HUES6 (cell line): ENCODE results near the gene SARNP.
"Not testable (repeated sequence)": the region's sequence is repeated elsewhere in the genome, so short reads cannot be mapped to it uniquely, and the experiment has no call there.

Source experiments
- H3K27ac ChIP-seq: 2 replicates; pipeline ENCODE4 v1.7.0; 2013; ENCODE audit warnings: low read depth, mild to moderate bottlenecking, low read length, inconsistent platforms
- H3K27me3 ChIP-seq: 2 replicates; pipeline ENCODE4 v1.6.1; 2013; ENCODE audit warnings: low read length; ENCODE audit not compliant: control insufficient read depth, insufficient read depth
- H3K36me3 ChIP-seq: 2 replicates; pipeline ENCODE4 v1.6.1; 2013; ENCODE audit warnings: low read length; ENCODE audit not compliant: control insufficient read depth, insufficient read depth
- H3K4me1 ChIP-seq: 2 replicates; pipeline ENCODE4 v1.6.1; 2013; ENCODE audit warnings: low read length; ENCODE audit not compliant: control insufficient read depth, insufficient read depth
- H3K4me3 ChIP-seq: 2 replicates; pipeline ENCODE4 v1.5.1; 2013; ENCODE audit warnings: low read depth, low read length
- H3K9ac ChIP-seq: one replicate; pipeline ENCODE4 v1.6.1; 2013; ENCODE audit warnings: mild to moderate bottlenecking, low read length
- H3K9me3 ChIP-seq: 2 replicates; pipeline ENCODE4 v1.6.1; 2013; ENCODE audit warnings: low read depth, low read length; ENCODE audit not compliant: control insufficient read depth, insufficient read depth

Gene SARNP

GRCh38 chr12:55789893-55790292 lies 27.6 kb downstream of the SARNP start:
- no peaks in the 10 kb centered on the region for H3K9me3 ChIP-seq
- H3K36me3 ChIP-seq, result peaks cover 88% of the 10 kb centered on the region
- no peaks in the 10 kb centered on the region for H3K4me1 ChIP-seq
- H3K4me3 ChIP-seq, result no peak overlapping the region
- no peak overlapping the region for H3K27ac ChIP-seq
- H3K9ac ChIP-seq, result no peak overlapping the region
- no peaks in the 10 kb centered on the region for H3K27me3 ChIP-seq

- Histone ChIP-seq H3K4me1 (no peaks in the 10 kb centered on the region), H3K9ac (no peak overlapping the region), H3K27ac (no peak overlapping the region), H3K36me3 (peaks cover 89% of the 10 kb centered on the region), H3K4me3 (no peak overlapping the region), H3K27me3 (no peaks in the 10 kb centered on the region), H3K9me3 (no peaks in the 10 kb centered on the region)
Measured at GRCh38 chr12:55789171-55789570, 28.4 kb downstream of the SARNP start.

GRCh38 chr12:55788546-55788945 lies 29.0 kb downstream of the SARNP start:
- H3K27ac ChIP-seq, result no peak overlapping the region
- no peaks in the 10 kb centered on the region for H3K27me3 ChIP-seq
- no peak overlapping the region for H3K9ac ChIP-seq
- H3K4me3 ChIP-seq, result no peak overlapping the region
- peaks cover 89% of the 10 kb centered on the region for H3K36me3 ChIP-seq
- H3K4me1 ChIP-seq, result no peaks in the 10 kb centered on the region
- no peaks in the 10 kb centered on the region for H3K9me3 ChIP-seq

GRCh38 chr12:55780685-55781084 lies 36.8 kb downstream of the SARNP start:
- H3K9ac ChIP-seq, result no peak overlapping the region
- no peaks in the 10 kb centered on the region for H3K27me3 ChIP-seq
- no peaks in the 10 kb centered on the region for H3K4me1 ChIP-seq
- H3K27ac ChIP-seq, result no peak overlapping the region
- peaks cover 91% of the 10 kb centered on the region for H3K36me3 ChIP-seq
- H3K4me3 ChIP-seq, result no peak overlapping the region
- H3K9me3 ChIP-seq, result no peaks in the 10 kb centered on the region

- H3K36me3 ChIP-seq, result peaks cover 72% of the 10 kb centered on the region
Measured at GRCh38 chr12:55777856-55778255, 39.7 kb downstream of the SARNP start.

GRCh38 chr12:55771736-55772135 lies 45.8 kb downstream of the SARNP start:
- Histone ChIP-seq H3K4me1 (no peaks in the 10 kb centered on the region), H3K9ac (no peak overlapping the region), H3K36me3 (peaks cover 64% of the 10 kb centered on the region), H3K4me3 (no peak overlapping the region), H3K27ac (no peak overlapping the region), H3K9me3 (no peaks in the 10 kb centered on the region), H3K27me3 (no peaks in the 10 kb centered on the region)

More at GRCh38 chr12:55777856-55778255, 39.7 kb downstream of the SARNP start:
- Histone ChIP-seq H3K4me3 (no peak overlapping the region), H3K9me3 (no peaks in the 10 kb centered on the region), H3K9ac (no peak overlapping the region), H3K27ac (no peak overlapping the region), H3K27me3 (no peaks in the 10 kb centered on the region), H3K4me1 (no peaks in the 10 kb centered on the region)

GRCh38 chr12:55767156-55767555 lies 50.4 kb downstream of the SARNP start:
- H3K4me1 ChIP-seq, result no peaks in the 10 kb centered on the region
- H3K9ac ChIP-seq, result no peak overlapping the region
- no peaks in the 10 kb centered on the region for H3K9me3 ChIP-seq
- peaks cover 66% of the 10 kb centered on the region for H3K36me3 ChIP-seq
- no peaks in the 10 kb centered on the region for H3K27me3 ChIP-seq
- H3K27ac ChIP-seq, result no peak overlapping the region
- H3K4me3 ChIP-seq, result no peak overlapping the region

GRCh38 chr12:55765736-55766290 lies 51.7 kb downstream of the SARNP start:
- H3K27ac ChIP-seq, result no peak overlapping the region
- peaks cover 60% of the 10 kb centered on the region for H3K36me3 ChIP-seq
- no peak overlapping the region for H3K4me3 ChIP-seq

GRCh38 chr12:55762646-55763045 lies 54.9 kb downstream of the SARNP start:
- H3K4me1 ChIP-seq, result no peaks in the 10 kb centered on the region
- H3K9me3 ChIP-seq, result no peaks in the 10 kb centered on the region
- H3K36me3 ChIP-seq, result peaks cover 70% of the 10 kb centered on the region

More at GRCh38 chr12:55765736-55766290, 51.7 kb downstream of the SARNP start:
- no peak overlapping the region for H3K9ac ChIP-seq
- no peaks in the 10 kb centered on the region for H3K9me3 ChIP-seq
- H3K27me3 ChIP-seq, result no peaks in the 10 kb centered on the region
- no peaks in the 10 kb centered on the region for H3K4me1 ChIP-seq

GRCh38 chr12:55760663-55761062 lies 56.9 kb downstream of the SARNP start:
- no peak overlapping the region for H3K9ac ChIP-seq
- no peak overlapping the region for H3K4me3 ChIP-seq
- H3K27me3 ChIP-seq, result no peaks in the 10 kb centered on the region
- H3K36me3 ChIP-seq, result peaks cover 77% of the 10 kb centered on the region
- H3K27ac ChIP-seq, result no peak overlapping the region
- H3K4me1 ChIP-seq, result no peaks in the 10 kb centered on the region; the same call in 1 of the 2 replicates
- H3K9me3 ChIP-seq, result no peaks in the 10 kb centered on the region

More at GRCh38 chr12:55762646-55763045, 54.9 kb downstream of the SARNP start:
- Histone ChIP-seq H3K9ac (no peak overlapping the region), H3K27me3 (no peaks in the 10 kb centered on the region), H3K27ac (no peak overlapping the region), H3K4me3 (no peak overlapping the region)

- H3K4me1 ChIP-seq, H3K9ac ChIP-seq, H3K27me3 ChIP-seq, H3K27ac ChIP-seq, H3K9me3 ChIP-seq, H3K4me3 ChIP-seq: not testable (repeated sequence)
- peaks cover 79% of the 10 kb centered on the region for H3K36me3 ChIP-seq
Measured at GRCh38 chr12:55758575-55758974, 58.9 kb downstream of the SARNP start.
